ENCODE results near the gene HABP2.

The HABP2 gene

GRCh38 chr10:113573368-113573767 lies 20.5 kb downstream of the HABP2 start:
- no peaks in the 10 kb centered on the region for H3K9me3 ChIP-seq (ENCODE audit: insufficient read depth, low read length, severe bottlenecking)
- no peak overlapping the region for H3K4me3 ChIP-seq (ENCODE audit: low read depth in 1 of 2, low read length in 2 of 2)
- no peak overlapping the region for H2AFZ ChIP-seq (ENCODE audit: low read depth, low read length)
- H3K36me3 ChIP-seq (ENCODE audit: insufficient read depth, low read length), result no peaks in the 10 kb centered on the region
- no peak overlapping the region for H3K9ac ChIP-seq (ENCODE audit: low read depth, low read length)
- TF ChIP-seq EZH2 (IDR thresholded peaks at IDR 0.05; ENCODE audit: borderline replicate concordance, low read depth, low read length, severe bottlenecking) (no peak), CTCF (IDR thresholded peaks at IDR 0.05; ENCODE audit: borderline replicate concordance, extremely low read depth, low read length, poor library complexity, severe bottlenecking) (no peak)
- H3K79me2 ChIP-seq (ENCODE audit: insufficient read depth, low read length), result no peaks in the 10 kb centered on the region
- no peak for DNase-seq
- H3K27ac ChIP-seq (ENCODE audit: low read length), result no peak overlapping the region
- peaks cover 3% of the 10 kb centered on the region; the same call in 1 of the 2 replicates for H4K20me1 ChIP-seq (ENCODE audit: insufficient read depth, low read length)
- H3K27me3 ChIP-seq (ENCODE audit: insufficient read depth, low read length, poor library complexity), result no peaks in the 10 kb centered on the region
- no peak overlapping the region for H3K4me2 ChIP-seq (ENCODE audit: insufficient read depth, low read length)
- ATAC-seq (ENCODE audit: insufficient read depth, low read depth), result no peak
- H3K4me1 ChIP-seq (ENCODE audit: insufficient read depth, low read length), result no peaks in the 10 kb centered on the region

GRCh38 chr10:113576852-113577251 lies 24.0 kb downstream of the HABP2 start:
- Histone ChIP-seq H3K4me2 (ENCODE audit: insufficient read depth, low read length) (no peak overlapping the region), H3K36me3 (ENCODE audit: insufficient read depth, low read length) (no peaks in the 10 kb centered on the region), H3K27ac (ENCODE audit: low read length) (no peak overlapping the region), H3K27me3 (ENCODE audit: insufficient read depth, low read length, poor library complexity) (no peaks in the 10 kb centered on the region), H3K9ac (ENCODE audit: low read depth, low read length) (no peak overlapping the region), H3K4me1 (ENCODE audit: insufficient read depth, low read length) (no peaks in the 10 kb centered on the region), H3K9me3 (ENCODE audit: insufficient read depth, low read length, severe bottlenecking) (no peaks in the 10 kb centered on the region), H4K20me1 (ENCODE audit: insufficient read depth, low read length) (peaks cover 3% of the 10 kb centered on the region; the same call in 1 of the 2 replicates), H3K4me3 (ENCODE audit: low read depth in 1 of 2, low read length in 2 of 2) (no peak overlapping the region), H3K79me2 (ENCODE audit: insufficient read depth, low read length) (no peaks in the 10 kb centered on the region), H2AFZ (ENCODE audit: low read depth, low read length) (no peak overlapping the region)
- TF ChIP-seq CTCF (IDR thresholded peaks at IDR 0.05; ENCODE audit: borderline replicate concordance, extremely low read depth, low read length, poor library complexity, severe bottlenecking) (no peak), EZH2 (IDR thresholded peaks at IDR 0.05; ENCODE audit: borderline replicate concordance, low read depth, low read length, severe bottlenecking) (no peak)
- peak; percentile 72; the same call in 2 of the 3 replicates for ATAC-seq (ENCODE audit: insufficient read depth, low read depth)
- DNase-seq, result peak; percentile 55

- no peak for ATAC-seq (ENCODE audit: insufficient read depth, low read depth)
- no peak overlapping the region for H3K4me2 ChIP-seq (ENCODE audit: insufficient read depth, low read length)
- no peaks in the 10 kb centered on the region for H3K79me2 ChIP-seq (ENCODE audit: insufficient read depth, low read length)
- H3K9ac ChIP-seq (ENCODE audit: low read depth, low read length), result no peak overlapping the region
- no peak for DNase-seq
- H3K9me3 ChIP-seq (ENCODE audit: insufficient read depth, low read length, severe bottlenecking), result no peaks in the 10 kb centered on the region
- H3K4me1 ChIP-seq (ENCODE audit: insufficient read depth, low read length), result no peaks in the 10 kb centered on the region
- no peak overlapping the region for H2AFZ ChIP-seq (ENCODE audit: low read depth, low read length)
- H3K4me3 ChIP-seq (ENCODE audit: low read depth in 1 of 2, low read length in 2 of 2), result no peak overlapping the region
- no peak overlapping the region for H3K27ac ChIP-seq (ENCODE audit: low read length)
- peaks cover 3% of the 10 kb centered on the region; the same call in 1 of the 2 replicates for H4K20me1 ChIP-seq (ENCODE audit: insufficient read depth, low read length)
- no peaks in the 10 kb centered on the region for H3K27me3 ChIP-seq (ENCODE audit: insufficient read depth, low read length, poor library complexity)
- H3K36me3 ChIP-seq (ENCODE audit: insufficient read depth, low read length), result no peaks in the 10 kb centered on the region
- TF ChIP-seq EZH2 (IDR thresholded peaks at IDR 0.05; ENCODE audit: borderline replicate concordance, low read depth, low read length, severe bottlenecking) (no peak), CTCF (IDR thresholded peaks at IDR 0.05; ENCODE audit: borderline replicate concordance, extremely low read depth, low read length, poor library complexity, severe bottlenecking) (no peak)
These were observed 25.9 kb downstream of the HABP2 start for GRCh38 chr10:113578773-113579172.

GRCh38 chr10:113581092-113581491 lies 28.2 kb downstream of the HABP2 start:
- Histone ChIP-seq H3K4me3 (ENCODE audit: low read depth in 1 of 2, low read length in 2 of 2) (no peak overlapping the region), H2AFZ (ENCODE audit: low read depth, low read length) (no peak overlapping the region), H3K79me2 (ENCODE audit: insufficient read depth, low read length) (no peaks in the 10 kb centered on the region), H3K9me3 (ENCODE audit: insufficient read depth, low read length, severe bottlenecking) (no peaks in the 10 kb centered on the region), H4K20me1 (ENCODE audit: insufficient read depth, low read length) (peaks cover 3% of the 10 kb centered on the region; the same call in 1 of the 2 replicates), H3K4me2 (ENCODE audit: insufficient read depth, low read length) (no peak overlapping the region), H3K36me3 (ENCODE audit: insufficient read depth, low read length) (no peaks in the 10 kb centered on the region), H3K27me3 (ENCODE audit: insufficient read depth, low read length, poor library complexity) (no peaks in the 10 kb centered on the region), H3K4me1 (ENCODE audit: insufficient read depth, low read length) (no peaks in the 10 kb centered on the region), H3K9ac (ENCODE audit: low read depth, low read length) (no peak overlapping the region), H3K27ac (ENCODE audit: low read length) (no peak overlapping the region)
- ATAC-seq (ENCODE audit: insufficient read depth, low read depth), result no peak
- no peak for DNase-seq
- TF ChIP-seq CTCF (IDR thresholded peaks at IDR 0.05; ENCODE audit: borderline replicate concordance, extremely low read depth, low read length, poor library complexity, severe bottlenecking), result no peak
- TF ChIP-seq EZH2 (IDR thresholded peaks at IDR 0.05; ENCODE audit: borderline replicate concordance, low read depth, low read length, severe bottlenecking), result no peak

Measured in DND-41 (cell line).